Measurements from ENCODE around the gene DNAJC2.
"Not testable (repeated sequence)": the region's sequence is repeated elsewhere in the genome, so short reads cannot be mapped to it uniquely, and the experiment has no call there.

The DNAJC2 gene

GRCh38 chr7:103341466-103341865 lies 3.1 kb downstream of the DNAJC2 start:
- DNase-seq (ENCODE audit: low read depth in 1 of 2, low spot score in 1 of 2) = no peak

- DNase-seq (ENCODE audit: low read depth in 1 of 2, low spot score in 1 of 2) = no peak
Measured at GRCh38 chr7:103338864-103339263, 5.7 kb downstream of the DNAJC2 start.

- DNase-seq (ENCODE audit: low read depth in 1 of 2, low spot score in 1 of 2) = no peak
Measured at GRCh38 chr7:103336761-103337160, 7.8 kb downstream of the DNAJC2 start.

GRCh38 chr7:103325744-103326143 lies 18.8 kb downstream of the DNAJC2 start:
- no peak for DNase-seq (ENCODE audit: low read depth in 1 of 2, low spot score in 1 of 2)

GRCh38 chr7:103317009-103317408 lies 27.6 kb downstream of the DNAJC2 start:
- DNase-seq (ENCODE audit: low read depth in 1 of 2, low spot score in 1 of 2) = no peak

GRCh38 chr7:103316380-103316941 lies 28.1 kb downstream of the DNAJC2 start:
- no peak for DNase-seq (ENCODE audit: low read depth in 1 of 2, low spot score in 1 of 2)

- no peak for DNase-seq (ENCODE audit: low read depth in 1 of 2, low spot score in 1 of 2)
Measured at GRCh38 chr7:103314852-103315251, 29.7 kb downstream of the DNAJC2 start.

GRCh38 chr7:103307503-103308231 lies 36.9 kb downstream of the DNAJC2 start:
- DNase-seq (ENCODE audit: low read depth in 1 of 2, low spot score in 1 of 2) = no peak

- no peak for DNase-seq (ENCODE audit: low read depth in 1 of 2, low spot score in 1 of 2)
Measured at GRCh38 chr7:103301441-103301840, 43.1 kb downstream of the DNAJC2 start.

GRCh38 chr7:103299660-103300059 lies 44.9 kb downstream of the DNAJC2 start:
- no peak for DNase-seq (ENCODE audit: low read depth in 1 of 2, low spot score in 1 of 2)

GRCh38 chr7:103297837-103298179 lies 46.8 kb downstream of the DNAJC2 start:
- DNase-seq (ENCODE audit: low read depth in 1 of 2, low spot score in 1 of 2) = no peak

GRCh38 chr7:103296901-103297836 lies 47.4 kb downstream of the DNAJC2 start, which contains the start of gene PMPCB:
Gene PMPCB (plus strand): TSS chr7:103297435. CDS start chr7:103297460, 25 bp downstream.
- peak; percentile 90 to 94 for DNase-seq (ENCODE audit: low read depth in 1 of 2, low spot score in 1 of 2)

GRCh38 chr7:103293526-103293925 lies 51.0 kb downstream of the DNAJC2 start:
- no peak for DNase-seq (ENCODE audit: low read depth in 1 of 2, low spot score in 1 of 2)

- no peak for DNase-seq (ENCODE audit: low read depth in 1 of 2, low spot score in 1 of 2)
Measured at GRCh38 chr7:103292122-103292521, 52.4 kb downstream of the DNAJC2 start.

GRCh38 chr7:103282802-103283427 lies 61.7 kb downstream of the DNAJC2 start:
- DNase-seq (ENCODE audit: low read depth in 1 of 2, low spot score in 1 of 2) = not testable (repeated sequence)

- DNase-seq (ENCODE audit: low read depth in 1 of 2, low spot score in 1 of 2) = not testable (repeated sequence)
Measured at GRCh38 chr7:103280803-103281155, 63.8 kb downstream of the DNAJC2 start.

GRCh38 chr7:103279963-103280802 lies 64.4 kb downstream of the DNAJC2 start:
- peak; percentile 76 to 79 for DNase-seq (ENCODE audit: low read depth in 1 of 2, low spot score in 1 of 2)

GRCh38 chr7:103279636-103279962 lies 65.0 kb downstream of the DNAJC2 start:
- not testable (repeated sequence) for DNase-seq (ENCODE audit: low read depth in 1 of 2, low spot score in 1 of 2)

- DNase-seq (ENCODE audit: low read depth in 1 of 2, low spot score in 1 of 2) = not testable (repeated sequence)
Measured at GRCh38 chr7:103278195-103278594, 66.4 kb downstream of the DNAJC2 start.

GRCh38 chr7:103274867-103275266 lies 69.7 kb downstream of the DNAJC2 start:
- not testable (repeated sequence) for DNase-seq (ENCODE audit: low read depth in 1 of 2, low spot score in 1 of 2)

- not testable (repeated sequence) for DNase-seq (ENCODE audit: low read depth in 1 of 2, low spot score in 1 of 2)
Measured at GRCh38 chr7:103273374-103273773, 71.2 kb downstream of the DNAJC2 start.

Data from stimulated activated CD4-positive, alpha-beta T cell treated with anti-CD3 and anti-CD28 coated beads, Interleukin-15, amount 100 ng/mL, for 1 hour (primary cell).